Skeletal muscle cell (primary cell): Measurements from ENCODE around the gene SLC28A3.

Experiments
- DNase-seq: peaks from one replicate; pipeline ENCODE4 v3.0.0-alpha.2; 2010; ENCODE audit warnings: low read depth
- H3K4me3 ChIP-seq: 2 replicates; pipeline ENCODE4 v1.5.1; 2011; ENCODE audit warnings: low read depth, mild to moderate bottlenecking, control low read depth, low read length, moderate library complexity

Gene SLC28A3

DNA sequence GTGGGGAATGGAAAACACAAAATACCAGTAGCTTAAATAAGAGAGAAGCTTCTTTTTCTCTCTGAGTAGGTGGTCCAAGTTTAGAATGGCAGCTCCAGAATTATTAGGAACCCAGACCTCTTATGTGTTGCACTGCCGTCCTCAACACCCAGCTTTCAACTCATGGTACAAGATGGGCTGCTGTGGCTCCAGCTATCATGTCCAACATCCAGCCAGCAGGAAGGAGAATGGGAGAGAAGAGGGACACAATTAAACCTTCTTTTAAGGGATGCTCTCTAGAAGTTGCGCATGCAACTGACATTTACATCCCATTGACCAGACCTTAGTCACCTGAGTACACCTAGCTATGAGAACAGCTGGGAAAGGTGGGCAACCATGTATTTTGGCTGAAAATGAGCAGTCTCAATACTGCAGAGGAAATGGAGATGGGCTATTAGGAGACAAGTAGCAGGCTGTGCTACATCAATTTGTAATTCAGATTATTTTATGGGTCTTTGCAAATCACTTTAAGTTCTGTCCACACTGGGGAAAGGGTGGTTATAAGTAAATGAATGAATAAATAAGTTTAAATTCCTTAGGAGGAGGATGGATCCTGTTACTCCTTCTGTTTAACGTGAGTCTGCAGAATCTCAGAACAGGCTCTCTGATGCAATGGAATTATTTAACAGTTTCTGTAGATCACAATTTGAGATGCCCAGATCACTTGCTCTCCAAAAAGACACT is 76.1 kb downstream of the SLC28A3 start:
- no peak overlapping the region for H3K4me3 ChIP-seq
- no peak for DNase-seq

DNA sequence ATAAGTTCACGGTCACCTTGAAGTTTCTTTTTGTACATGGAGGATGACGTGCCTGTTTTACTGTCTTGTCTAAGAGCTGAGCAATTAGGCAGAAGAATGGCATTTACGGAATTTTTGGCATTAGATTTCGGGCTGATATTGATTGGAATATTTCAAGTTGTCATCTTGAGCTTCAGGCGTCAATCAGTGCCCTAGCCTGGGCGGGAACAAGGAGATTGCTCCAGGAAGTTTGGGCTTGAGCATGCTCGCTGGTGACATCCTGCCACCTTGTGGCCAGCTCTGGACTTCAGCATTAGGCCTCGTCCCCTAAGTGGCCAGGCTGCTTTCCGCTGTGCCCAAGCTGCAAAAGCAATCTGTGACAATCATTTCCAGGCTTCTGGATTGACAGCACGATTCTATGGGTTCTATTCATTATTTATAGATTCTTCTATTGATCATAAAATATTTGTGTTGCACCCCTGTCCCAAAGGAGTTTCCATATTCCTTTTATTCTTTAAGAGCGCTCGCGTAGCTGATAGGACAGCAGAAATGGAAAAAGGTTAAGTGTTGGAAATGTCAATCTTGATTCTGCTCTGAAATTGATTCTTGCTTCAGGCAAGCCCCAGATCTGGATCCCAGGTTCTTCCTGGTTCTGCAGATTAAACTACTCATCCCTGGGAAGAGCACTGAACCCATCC is 79.3 kb downstream of the SLC28A3 start:
- peak; percentile 36 for DNase-seq
- no peak overlapping the region for H3K4me3 ChIP-seq

DNA sequence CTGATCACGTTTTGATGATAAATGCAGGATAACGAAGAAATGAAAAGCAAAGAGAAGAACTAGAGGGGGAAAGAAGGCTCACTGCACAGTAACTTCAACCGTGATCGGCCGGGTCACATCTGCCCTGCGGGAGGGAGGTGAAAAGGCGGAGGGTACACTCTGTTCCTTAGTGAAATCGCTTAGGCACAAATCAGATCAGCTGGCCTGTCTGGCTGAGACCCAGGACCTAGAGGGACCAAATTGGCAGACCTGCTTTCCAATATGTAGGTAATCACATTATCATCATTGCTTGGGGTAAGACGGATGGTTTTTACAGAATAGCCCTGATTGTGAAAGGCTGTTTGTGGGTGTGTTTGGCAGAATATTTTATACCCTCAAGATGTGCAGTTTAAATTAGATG is 82.2 kb downstream of the SLC28A3 start:
- H3K4me3 ChIP-seq, result no peak overlapping the region
- DNase-seq, result no peak

DNA sequence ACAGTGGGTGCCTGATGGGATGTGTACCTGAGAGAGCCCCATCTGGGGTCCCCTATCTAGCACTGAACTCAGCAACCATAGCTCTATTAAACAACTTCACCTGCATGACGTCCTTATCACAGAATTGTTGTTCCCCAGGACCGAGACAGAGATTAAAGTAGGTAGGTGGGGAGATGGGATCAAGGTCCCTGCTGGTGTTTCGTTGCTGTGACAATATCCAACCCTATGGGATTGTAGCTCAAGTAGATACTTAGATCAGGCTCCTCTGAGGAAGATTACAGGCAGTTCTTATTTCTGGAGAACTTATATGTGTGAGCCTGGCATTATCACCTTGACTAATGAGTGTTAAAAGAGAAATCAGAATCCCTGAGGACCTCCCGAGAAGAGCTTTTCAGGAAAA is 84.9 kb downstream of the SLC28A3 start:
- H3K4me3 ChIP-seq, result no peak overlapping the region
- DNase-seq, result no peak

DNA sequence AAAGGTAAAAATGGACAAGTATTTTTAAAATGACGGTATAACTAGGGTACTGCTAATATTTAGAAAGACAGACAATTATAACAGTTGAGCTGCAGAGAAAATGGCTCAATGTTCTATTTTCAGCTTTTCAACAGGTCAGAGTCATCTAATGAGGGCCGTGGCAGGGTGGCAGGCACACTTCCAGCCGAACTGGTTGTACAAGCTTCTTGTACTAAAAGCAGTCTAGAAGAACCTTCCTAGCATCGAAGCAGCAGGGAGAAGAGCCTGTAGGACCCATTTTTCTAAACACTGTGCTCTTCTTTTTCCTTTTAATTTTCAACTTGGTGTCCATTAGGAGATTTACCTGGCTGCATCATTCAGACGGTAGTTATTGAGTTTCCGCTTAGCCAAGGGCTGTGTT is 85.6 kb downstream of the SLC28A3 start:
- H3K4me3 ChIP-seq, result no peak overlapping the region
- DNase-seq, result no peak

DNA sequence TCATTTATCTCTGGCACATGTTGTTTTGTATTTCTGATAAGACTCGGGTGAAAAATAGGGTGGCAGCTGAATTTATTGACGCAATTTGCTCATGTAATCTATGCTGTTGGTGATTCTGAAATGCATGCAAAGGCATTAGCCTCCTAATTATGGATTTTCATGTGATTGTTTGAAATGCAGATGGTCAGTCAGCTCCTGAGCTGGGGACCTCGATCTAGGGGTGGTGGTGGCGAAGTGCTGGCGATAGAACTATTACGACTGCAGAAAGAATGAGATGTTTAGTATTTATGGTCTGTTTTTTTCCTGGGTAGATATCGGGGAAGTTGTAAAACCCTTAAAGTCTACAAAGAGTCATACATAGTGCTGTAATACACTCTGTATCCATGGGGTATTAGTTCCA is 88.6 kb downstream of the SLC28A3 start:
- no peak overlapping the region for H3K4me3 ChIP-seq
- DNase-seq, result no peak

DNA sequence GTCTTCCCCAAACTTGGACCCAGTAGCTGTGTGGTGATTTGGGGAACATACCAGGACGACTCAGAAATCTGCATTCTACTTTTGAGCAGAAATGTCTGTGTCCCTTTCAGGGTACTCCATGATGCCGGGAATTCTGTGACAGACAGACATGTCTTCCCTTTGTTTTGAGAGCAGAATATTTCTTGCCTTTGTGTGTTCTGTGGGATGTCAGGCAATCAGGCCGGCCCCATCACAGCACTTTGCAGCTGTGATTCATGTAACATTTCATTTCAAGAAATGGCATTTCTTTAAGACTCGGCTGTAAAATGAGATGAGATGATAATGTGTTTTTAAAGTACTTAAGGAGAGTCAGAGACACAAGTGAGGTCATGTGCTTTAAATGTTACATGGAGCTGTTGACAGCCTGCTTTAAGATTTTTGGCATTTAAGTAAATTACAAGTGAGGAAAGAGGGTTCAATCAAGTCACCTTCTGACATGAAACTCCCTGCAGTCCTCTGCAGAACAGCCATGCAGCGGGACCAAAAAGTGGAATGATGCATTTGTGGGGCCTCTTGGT is 98.7 kb downstream of the SLC28A3 start:
- no peak overlapping the region for H3K4me3 ChIP-seq
- DNase-seq, result no peak

DNA sequence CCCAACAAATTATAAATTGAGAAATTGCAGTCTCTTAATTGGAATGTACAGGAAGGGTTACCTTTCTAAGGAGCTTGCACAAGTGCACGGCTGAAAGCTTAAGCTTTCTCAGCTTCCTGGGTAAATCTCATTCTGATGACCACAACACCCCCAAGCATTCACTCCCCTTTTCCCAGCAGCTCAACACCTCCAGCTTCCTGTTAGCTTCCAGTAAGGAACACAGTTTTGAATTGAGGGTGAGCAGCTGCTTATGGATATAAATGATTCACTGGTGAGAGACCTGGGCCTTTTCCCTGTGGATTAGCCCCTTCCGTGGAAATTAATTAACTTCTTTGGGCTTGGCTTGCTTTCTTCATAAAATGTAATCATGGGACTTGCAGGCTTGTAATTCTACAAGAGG is 101.2 kb downstream of the SLC28A3 start:
- DNase-seq, result peak; percentile 57
- no peak overlapping the region for H3K4me3 ChIP-seq

DNA sequence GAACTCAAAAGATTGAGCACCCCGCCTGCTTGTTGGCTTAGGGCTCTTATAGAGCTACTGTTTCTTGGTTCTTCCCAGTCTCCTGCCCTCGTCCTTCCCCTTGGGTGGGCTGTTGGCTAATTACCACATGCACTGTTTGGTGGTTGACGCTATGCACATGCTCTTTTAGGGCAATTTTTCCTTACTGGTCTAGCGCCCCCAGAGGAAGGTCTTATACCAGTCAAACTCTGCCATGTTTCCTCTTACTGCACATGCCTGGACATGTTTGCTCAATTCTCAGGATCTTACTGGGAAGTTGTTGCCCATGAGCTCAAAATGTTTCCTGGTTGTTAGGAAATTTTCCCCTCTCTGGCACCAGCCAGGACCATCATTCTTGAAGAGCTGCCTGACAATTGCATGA is 101.9 kb downstream of the SLC28A3 start:
- DNase-seq, result no peak
- H3K4me3 ChIP-seq, result no peak overlapping the region

DNA sequence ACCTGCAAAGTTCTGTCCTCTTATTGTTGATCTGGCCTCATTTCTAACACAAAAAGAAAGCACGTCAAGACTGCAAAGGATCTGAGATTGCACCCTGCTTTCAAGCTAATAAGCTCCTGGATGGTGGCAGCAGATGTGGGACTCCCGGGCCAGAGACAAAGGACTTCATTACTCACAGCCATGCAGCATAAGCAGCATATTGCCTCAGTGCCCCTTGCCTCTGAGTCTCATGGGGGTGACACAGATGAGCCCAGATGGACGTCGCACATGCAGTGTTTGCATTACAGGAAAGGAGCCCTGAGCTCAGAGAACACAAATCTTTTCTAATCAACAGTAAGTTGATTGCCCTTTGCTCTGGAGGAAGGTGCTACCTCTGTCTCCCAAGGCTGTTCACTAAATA is 105.0 kb downstream of the SLC28A3 start:
- DNase-seq, result no peak

DNA sequence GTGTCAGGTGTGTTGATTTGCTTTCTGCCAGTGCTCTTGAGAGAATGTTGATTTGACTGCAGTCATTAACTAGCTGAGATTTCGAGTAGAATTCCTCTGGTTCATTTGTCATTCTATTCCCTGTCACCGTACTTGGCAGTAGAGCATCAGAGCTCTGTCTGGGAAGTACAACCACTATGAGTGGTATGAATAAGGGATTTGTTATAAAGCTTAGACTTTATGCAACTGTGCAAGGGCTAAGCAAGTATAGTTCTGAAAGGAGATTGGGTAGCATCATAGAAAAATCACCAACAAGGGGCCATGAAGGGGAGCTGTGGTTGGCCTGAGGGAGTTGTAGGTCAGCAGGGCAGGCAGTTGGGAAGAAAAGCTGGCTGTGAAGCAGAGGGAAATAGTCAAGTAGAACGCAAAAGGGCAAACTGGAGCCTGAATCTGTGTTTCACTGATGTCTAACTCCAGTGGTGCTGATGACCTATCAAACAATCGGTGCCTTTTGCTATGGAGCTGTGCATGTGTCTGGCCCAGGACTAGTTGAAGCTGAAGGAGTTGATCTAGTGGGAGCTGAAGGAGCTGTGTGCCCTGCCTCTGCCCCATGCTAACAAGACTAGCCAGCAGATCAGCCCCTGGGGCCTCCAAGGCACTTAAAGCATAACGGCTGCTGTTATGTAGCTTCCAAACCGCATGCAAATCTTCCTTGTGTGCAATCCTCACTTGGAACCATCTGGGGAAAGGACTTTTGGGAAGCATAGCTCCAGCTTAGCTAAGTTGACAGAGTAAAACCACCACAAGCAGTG is 110.0 kb downstream of the SLC28A3 start:
- DNase-seq, result peak; percentile 72

More for the DNA sequence above, 105.0 kb downstream of the SLC28A3 start:
- no peak overlapping the region for H3K4me3 ChIP-seq

DNA sequence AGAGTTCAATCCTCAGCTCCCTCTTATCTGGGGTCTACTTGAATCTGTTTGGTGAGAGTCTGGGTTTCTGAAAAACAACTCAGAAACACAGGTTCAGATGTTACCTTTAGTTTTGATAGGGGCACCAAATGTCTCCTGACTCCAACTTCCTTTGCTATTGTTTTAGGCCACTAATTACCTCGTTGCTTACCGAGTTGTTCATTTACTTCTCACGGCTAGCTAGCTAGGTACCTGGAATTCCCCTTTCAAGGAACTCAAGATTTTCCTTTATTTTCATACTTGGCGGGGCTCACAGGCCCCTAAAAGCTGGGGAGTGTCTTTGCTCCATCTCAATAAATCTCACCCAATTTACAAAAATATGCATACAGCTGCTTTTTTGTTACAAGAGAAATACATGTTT is 111.4 kb downstream of the SLC28A3 start:
- no peak overlapping the region for H3K4me3 ChIP-seq
- DNase-seq, result no peak

More for the DNA sequence above, 110.0 kb downstream of the SLC28A3 start:
- H3K4me3 ChIP-seq, result no peak overlapping the region

DNA sequence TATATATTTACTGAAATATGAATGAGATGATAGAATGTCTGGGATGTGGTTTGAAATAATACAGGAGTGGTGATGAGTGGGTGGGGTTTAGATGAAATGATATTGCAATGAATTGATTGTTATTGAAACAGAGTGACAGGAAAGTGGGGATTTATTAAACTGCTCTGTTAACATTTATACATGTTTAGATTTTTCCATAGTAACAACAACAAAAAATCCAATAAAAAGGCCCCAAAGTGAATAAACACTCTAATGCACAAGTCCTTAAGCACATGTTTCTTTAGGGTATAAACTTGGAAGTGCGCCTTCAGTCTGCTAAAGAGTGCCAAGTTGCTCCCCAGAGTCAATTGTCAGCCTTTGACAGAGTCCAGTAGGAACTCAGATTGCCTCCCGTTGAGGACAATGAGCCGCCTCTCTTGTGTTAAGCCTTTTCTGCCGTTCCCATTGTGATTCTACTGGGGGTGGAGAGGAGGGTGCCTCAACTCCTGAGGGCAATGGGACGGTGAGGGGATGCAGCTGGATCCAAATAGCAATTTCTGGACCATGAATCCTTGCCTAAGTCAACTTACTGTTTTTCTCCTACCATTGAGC is 112.3 kb downstream of the SLC28A3 start:
- H3K4me3 ChIP-seq, result no peak overlapping the region
- DNase-seq, result no peak

DNA sequence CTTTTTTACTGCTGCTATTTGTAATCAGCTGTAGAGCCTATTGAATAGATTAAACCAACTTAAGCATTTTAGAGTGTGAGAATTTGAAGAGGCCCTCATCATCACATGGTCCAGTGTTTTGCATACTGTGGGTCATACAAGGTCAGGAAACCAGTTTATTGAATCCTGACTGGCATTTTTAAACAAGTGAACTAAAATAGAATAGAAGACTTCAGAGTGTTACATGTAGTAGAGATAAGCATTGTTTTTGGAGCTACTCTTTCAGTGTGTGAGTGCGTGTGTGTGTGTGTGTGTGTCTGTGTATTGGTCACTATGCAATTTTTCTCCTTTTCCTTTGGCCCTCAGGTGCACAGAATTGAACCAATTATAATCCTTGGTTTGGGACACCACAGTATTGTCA is 114.4 kb downstream of the SLC28A3 start:
- DNase-seq, result no peak
- no peak overlapping the region for H3K4me3 ChIP-seq
